ENCODE data around the gene HOXA11.

HOXA11 gene

GRCh38 chr7:27155816-27156507 is 29.1 kb downstream of the HOXA11 start:
- no peaks in the 10 kb centered on the region for H3K36me3 ChIP-seq (ENCODE audit: control insufficient read depth, insufficient read depth, low read length)
- H3K4me3 ChIP-seq (ENCODE audit: insufficient read depth, low read depth, low read length) = no peak overlapping the region
- H3K4me1 ChIP-seq (ENCODE audit: control insufficient read depth, insufficient read depth, low read length) = peaks cover 5% of the 10 kb centered on the region
- H3K27me3 ChIP-seq (ENCODE audit: control insufficient read depth, insufficient read depth, low read length, poor library complexity, severe bottlenecking) = peaks cover 100% of the 10 kb centered on the region
- no peak overlapping the region for H3K27ac ChIP-seq (ENCODE audit: insufficient read depth, low read depth, low read length, poor library complexity, severe bottlenecking)
- H3K9me3 ChIP-seq (ENCODE audit: control insufficient read depth, low read length) = no peaks in the 10 kb centered on the region
- 8 to 9% methylated on average over 63 of the region's 63 CpGs for WGBS, 2 experiments

GRCh38 chr7:27154901-27155815 is 29.9 kb downstream of the HOXA11 start:
- H3K27me3 ChIP-seq (ENCODE audit: control insufficient read depth, insufficient read depth, low read length, poor library complexity, severe bottlenecking) = peaks cover 100% of the 10 kb centered on the region
- 15 to 16% methylated on average over 48 of the region's 48 CpGs for WGBS, 2 experiments
- no peak overlapping the region for H3K27ac ChIP-seq (ENCODE audit: insufficient read depth, low read depth, low read length, poor library complexity, severe bottlenecking)
- peaks cover 5% of the 10 kb centered on the region for H3K4me1 ChIP-seq (ENCODE audit: control insufficient read depth, insufficient read depth, low read length)
- H3K4me3 ChIP-seq (ENCODE audit: insufficient read depth, low read depth, low read length) = no peak overlapping the region
- H3K9me3 ChIP-seq (ENCODE audit: control insufficient read depth, low read length) = no peaks in the 10 kb centered on the region
- no peaks in the 10 kb centered on the region for H3K36me3 ChIP-seq (ENCODE audit: control insufficient read depth, insufficient read depth, low read length)

- WGBS, 2 experiments = 42 to 43% methylated on average over 10 of the region's 10 CpGs
Measured at GRCh38 chr7:27154369-27154768, 30.7 kb downstream of the HOXA11 start.

GRCh38 chr7:27153526-27153925 is 31.5 kb downstream of the HOXA11 start:
- Histone ChIP-seq H3K4me1 (ENCODE audit: control insufficient read depth, insufficient read depth, low read length) (peaks cover 5% of the 10 kb centered on the region), H3K27me3 (ENCODE audit: control insufficient read depth, insufficient read depth, low read length, poor library complexity, severe bottlenecking) (peaks cover 100% of the 10 kb centered on the region), H3K27ac (ENCODE audit: insufficient read depth, low read depth, low read length, poor library complexity, severe bottlenecking) (no peak overlapping the region), H3K4me3 (ENCODE audit: insufficient read depth, low read depth, low read length) (no peak overlapping the region), H3K9me3 (ENCODE audit: control insufficient read depth, low read length) (no peaks in the 10 kb centered on the region), H3K36me3 (ENCODE audit: control insufficient read depth, insufficient read depth, low read length) (no peaks in the 10 kb centered on the region)
- 38 to 44% methylated on average over 3 of the region's 3 CpGs for WGBS, 2 experiments

More at GRCh38 chr7:27154369-27154768, 30.7 kb downstream of the HOXA11 start:
- Histone ChIP-seq H3K9me3 (ENCODE audit: control insufficient read depth, low read length) (no peaks in the 10 kb centered on the region), H3K36me3 (ENCODE audit: control insufficient read depth, insufficient read depth, low read length) (no peaks in the 10 kb centered on the region), H3K27ac (ENCODE audit: insufficient read depth, low read depth, low read length, poor library complexity, severe bottlenecking) (no peak overlapping the region), H3K27me3 (ENCODE audit: control insufficient read depth, insufficient read depth, low read length, poor library complexity, severe bottlenecking) (peaks cover 100% of the 10 kb centered on the region), H3K4me3 (ENCODE audit: insufficient read depth, low read depth, low read length) (no peak overlapping the region), H3K4me1 (ENCODE audit: control insufficient read depth, insufficient read depth, low read length) (peaks cover 5% of the 10 kb centered on the region)

GRCh38 chr7:27152816-27153442 is 32.1 kb downstream of the HOXA11 start:
- H3K36me3 ChIP-seq (ENCODE audit: control insufficient read depth, insufficient read depth, low read length) = no peaks in the 10 kb centered on the region
- WGBS, 2 experiments = 21 to 26% methylated on average over 22 of the region's 22 CpGs
- peaks cover 5% of the 10 kb centered on the region for H3K4me1 ChIP-seq (ENCODE audit: control insufficient read depth, insufficient read depth, low read length)
- no peak overlapping the region for H3K4me3 ChIP-seq (ENCODE audit: insufficient read depth, low read depth, low read length)
- H3K9me3 ChIP-seq (ENCODE audit: control insufficient read depth, low read length) = no peaks in the 10 kb centered on the region
- no peak overlapping the region for H3K27ac ChIP-seq (ENCODE audit: insufficient read depth, low read depth, low read length, poor library complexity, severe bottlenecking)
- peaks cover 100% of the 10 kb centered on the region for H3K27me3 ChIP-seq (ENCODE audit: control insufficient read depth, insufficient read depth, low read length, poor library complexity, severe bottlenecking)

- H3K27me3 ChIP-seq (ENCODE audit: control insufficient read depth, insufficient read depth, low read length, poor library complexity, severe bottlenecking) = peaks cover 100% of the 10 kb centered on the region
- 9% methylated on average over 53 of the region's 53 CpGs for WGBS, 2 experiments
Measured at GRCh38 chr7:27151931-27152815, 32.9 kb downstream of the HOXA11 start, which contains the start of gene HOXA3. HOXA3 (minus strand) TSS chr7:27152583; CDS start chr7:27110640, 41,943 bp downstream.

GRCh38 chr7:27151341-27151930 is 33.6 kb downstream of the HOXA11 start:
- peaks cover 5% of the 10 kb centered on the region for H3K4me1 ChIP-seq (ENCODE audit: control insufficient read depth, insufficient read depth, low read length)
- peaks cover 100% of the 10 kb centered on the region for H3K27me3 ChIP-seq (ENCODE audit: control insufficient read depth, insufficient read depth, low read length, poor library complexity, severe bottlenecking)
- no peak overlapping the region for H3K27ac ChIP-seq (ENCODE audit: insufficient read depth, low read depth, low read length, poor library complexity, severe bottlenecking)

More at GRCh38 chr7:27151931-27152815, 32.9 kb downstream of the HOXA11 start, which contains the start of gene HOXA3:
- peaks cover 5% of the 10 kb centered on the region for H3K4me1 ChIP-seq (ENCODE audit: control insufficient read depth, insufficient read depth, low read length)
- H3K36me3 ChIP-seq (ENCODE audit: control insufficient read depth, insufficient read depth, low read length) = no peaks in the 10 kb centered on the region
- no peak within 1 kb of the TSS for H3K27ac ChIP-seq (ENCODE audit: insufficient read depth, low read depth, low read length, poor library complexity, severe bottlenecking)
- no peak within 1 kb of the TSS for H3K4me3 ChIP-seq (ENCODE audit: insufficient read depth, low read depth, low read length)
- no peaks in the 10 kb centered on the region for H3K9me3 ChIP-seq (ENCODE audit: control insufficient read depth, low read length)

GRCh38 chr7:27150568-27151340 is 34.3 kb downstream of the HOXA11 start:
- H3K27ac ChIP-seq (ENCODE audit: insufficient read depth, low read depth, low read length, poor library complexity, severe bottlenecking) = no peak overlapping the region
- peaks cover 5% of the 10 kb centered on the region for H3K4me1 ChIP-seq (ENCODE audit: control insufficient read depth, insufficient read depth, low read length)
- H3K4me3 ChIP-seq (ENCODE audit: insufficient read depth, low read depth, low read length) = no peak overlapping the region
- H3K27me3 ChIP-seq (ENCODE audit: control insufficient read depth, insufficient read depth, low read length, poor library complexity, severe bottlenecking) = peaks cover 100% of the 10 kb centered on the region
- no peaks in the 10 kb centered on the region for H3K9me3 ChIP-seq (ENCODE audit: control insufficient read depth, low read length)
- WGBS, 2 experiments = 2 to 3% methylated on average over 58 of the region's 58 CpGs
- H3K36me3 ChIP-seq (ENCODE audit: control insufficient read depth, insufficient read depth, low read length) = no peaks in the 10 kb centered on the region

More at GRCh38 chr7:27151341-27151930, 33.6 kb downstream of the HOXA11 start:
- WGBS, 2 experiments = 6 to 8% methylated on average over 26 to 27 of the region's 27 CpGs
- Histone ChIP-seq H3K4me3 (ENCODE audit: insufficient read depth, low read depth, low read length) (no peak overlapping the region), H3K9me3 (ENCODE audit: control insufficient read depth, low read length) (no peaks in the 10 kb centered on the region), H3K36me3 (ENCODE audit: control insufficient read depth, insufficient read depth, low read length) (no peaks in the 10 kb centered on the region)
